HG03378 (cell line): Measurements from ENCODE around the gene SYN1.
"Not testable (repeated sequence)": the region's sequence is repeated elsewhere in the genome, so short reads cannot be mapped to it uniquely, and the experiment has no call there.

Source experiments
- ATAC-seq: cut with Tn5 transposase; IDR thresholded peaks from one replicate; pipeline ENCODE4 v1.9.1; 2021; ENCODE audit warnings: mild to moderate bottlenecking, moderate library complexity; ENCODE audit not compliant: unreplicated experiment

The SYN1 gene

GRCh38 chrX:47603125-47603524 lies 16.5 kb downstream of the SYN1 start:
- ATAC-seq, result not testable (repeated sequence)

DNA sequence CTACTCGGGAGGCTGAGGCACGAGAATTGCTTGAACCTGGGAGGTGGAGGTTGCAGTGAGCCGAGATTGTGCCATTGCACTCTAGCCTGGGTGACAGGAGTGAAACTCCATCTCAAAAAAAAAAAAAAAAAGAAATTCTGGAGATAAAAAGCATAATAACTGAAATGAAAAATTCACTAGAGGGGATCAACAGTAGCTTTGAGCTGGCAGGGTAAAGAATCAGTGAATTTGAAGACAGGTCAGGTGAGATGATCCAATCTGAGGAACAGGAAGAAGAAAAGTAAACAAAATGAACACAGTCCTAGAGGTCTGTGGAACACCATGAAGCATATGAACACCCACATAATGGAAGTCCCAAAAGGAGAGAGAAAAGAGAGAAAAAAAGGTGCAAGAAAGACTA lies 22.4 kb downstream of the SYN1 start:
- ATAC-seq, result no peak

GRCh38 chrX:47596256-47596655 lies 23.4 kb downstream of the SYN1 start:
- ATAC-seq, result no peak

- no peak for ATAC-seq
Observed at GRCh38 chrX:47595716-47596251, 23.9 kb downstream of the SYN1 start.

DNA sequence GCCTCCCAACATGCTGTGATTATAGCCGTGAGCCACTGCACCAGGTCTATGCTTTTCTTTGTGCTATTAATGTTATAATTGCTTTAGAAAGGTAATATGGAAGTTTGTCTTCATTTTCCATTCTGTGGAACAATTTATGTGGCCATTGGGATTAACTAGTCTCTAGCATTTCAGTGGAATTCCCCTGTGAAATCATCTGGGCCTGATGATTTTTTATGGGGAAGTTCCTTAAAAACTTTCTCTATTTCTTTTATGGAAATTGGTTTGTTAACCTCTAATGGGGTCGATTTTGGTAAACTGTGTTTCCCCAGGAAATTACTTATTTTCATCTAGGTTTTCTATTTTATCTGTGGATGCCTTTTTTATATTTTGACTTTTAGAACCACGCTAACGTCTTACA lies 26.1 kb downstream of the SYN1 start:
- no peak for ATAC-seq

DNA sequence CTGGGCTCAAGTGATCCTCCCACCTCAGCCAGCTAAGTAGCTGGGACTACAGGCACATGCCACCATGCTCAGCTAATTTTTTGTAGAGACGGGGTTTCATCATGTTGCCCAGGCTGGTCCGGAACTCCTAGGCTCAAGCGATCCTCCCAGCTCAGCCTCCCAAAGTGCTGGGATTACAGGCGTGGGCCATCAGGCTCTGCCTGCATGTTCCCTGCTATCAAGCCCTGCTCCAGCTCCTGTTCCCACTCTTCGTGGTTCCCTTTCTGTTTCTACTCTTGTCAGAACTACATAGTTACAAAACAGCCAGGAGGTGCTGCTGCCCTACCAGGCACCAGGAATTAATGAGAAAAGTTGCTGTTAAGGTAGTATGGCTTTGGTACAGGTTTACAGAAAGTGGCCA lies 28.7 kb downstream of the SYN1 start:
- ATAC-seq, result no peak

GRCh38 chrX:47587906-47588735 lies 31.5 kb downstream of the SYN1 start:
- ATAC-seq, result no peak

- no peak for ATAC-seq
Observed at GRCh38 chrX:47587091-47587891, 32.4 kb downstream of the SYN1 start.

DNA sequence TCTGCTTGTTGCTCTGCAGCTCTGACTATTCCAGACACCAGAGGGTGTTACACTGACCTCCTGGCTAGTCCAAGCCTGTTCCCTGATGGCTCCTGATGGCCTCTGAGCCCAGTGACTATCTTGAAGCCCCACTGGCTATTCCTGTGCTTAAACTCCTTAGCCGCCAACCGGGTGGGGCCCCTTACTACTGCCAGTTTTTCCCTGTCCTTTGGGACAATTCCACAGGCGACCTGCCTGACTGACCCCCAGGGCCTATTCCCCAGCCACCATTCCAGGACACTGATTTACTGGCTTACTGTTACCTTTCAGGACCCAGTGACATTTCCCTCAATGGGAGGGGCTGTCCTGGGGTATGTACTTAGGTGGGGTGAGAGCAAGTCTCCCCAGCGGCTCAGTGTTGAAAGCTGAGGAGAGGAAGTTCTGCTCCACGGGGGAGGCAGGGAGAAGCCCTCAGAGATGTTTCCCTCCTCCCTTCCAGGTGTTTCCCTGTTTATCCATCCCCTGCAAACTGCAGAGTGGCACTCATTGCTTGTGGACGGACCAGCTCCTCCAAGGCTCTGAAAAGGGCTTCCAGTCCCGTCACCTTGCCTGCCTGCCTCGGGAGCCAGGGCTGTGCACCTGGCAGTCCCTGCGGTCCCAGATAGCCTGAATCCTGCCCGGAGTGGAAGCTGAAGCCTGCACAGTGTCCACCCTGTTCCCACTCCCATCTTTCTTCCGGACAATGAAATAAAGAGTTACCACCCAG lies 33.4 kb downstream of the SYN1 start:
- no peak for ATAC-seq

DNA sequence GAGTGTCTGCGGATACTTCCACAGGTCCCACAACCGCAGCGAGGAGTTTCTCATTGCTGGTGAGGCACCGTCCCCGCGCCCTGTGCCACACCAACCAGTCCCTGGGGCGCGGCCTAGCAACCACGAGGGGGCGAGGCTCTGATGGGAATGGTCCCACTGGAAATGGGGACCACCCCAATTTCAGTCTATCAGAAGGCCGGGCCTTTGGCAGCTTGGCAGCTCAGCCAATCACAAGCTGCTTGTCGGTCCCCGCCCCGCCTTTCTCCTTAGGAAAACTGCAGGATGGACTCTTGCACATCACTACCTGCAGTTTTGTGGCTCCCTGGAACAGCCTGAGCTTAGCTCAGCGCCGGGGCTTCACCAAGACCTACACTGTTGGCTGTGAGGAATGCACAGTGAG lies 34.4 kb downstream of the SYN1 start:
- ATAC-seq, result no peak

- no peak for ATAC-seq
Observed at GRCh38 chrX:47584714-47585113, 34.9 kb downstream of the SYN1 start.

DNA sequence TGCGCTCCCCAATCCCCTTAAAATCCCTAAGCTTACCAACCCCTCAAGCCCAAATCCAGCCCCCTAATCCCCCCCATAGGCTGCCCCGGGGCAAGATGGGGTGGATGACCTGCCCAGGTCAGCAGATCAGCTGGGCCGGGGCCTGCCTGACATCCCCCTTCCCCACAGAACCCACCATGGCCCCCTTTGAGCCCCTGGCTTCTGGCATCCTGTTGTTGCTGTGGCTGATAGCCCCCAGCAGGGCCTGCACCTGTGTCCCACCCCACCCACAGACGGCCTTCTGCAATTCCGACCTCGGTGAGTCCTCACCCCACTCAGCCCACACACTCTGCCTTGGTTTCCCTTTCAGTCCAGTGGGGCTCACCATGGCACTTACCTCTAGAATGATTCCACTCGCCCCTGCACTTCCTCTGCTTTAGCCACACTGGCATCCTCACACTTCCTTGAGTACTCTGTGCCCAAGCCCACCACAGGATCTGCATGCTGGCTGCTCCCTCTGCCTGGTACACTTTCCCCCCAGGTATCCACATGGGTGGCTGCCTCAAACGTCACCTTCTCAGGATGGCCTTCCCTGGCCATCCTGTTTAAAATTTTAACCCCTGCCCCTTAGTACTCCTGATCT lies 36.3 kb downstream of the SYN1 start:
- no peak for ATAC-seq

- ATAC-seq, result peak; percentile 83
Observed at GRCh38 chrX:47581731-47582647, 37.7 kb downstream of the SYN1 start, which contains the start of gene TIMP1. TSS of gene TIMP1 (plus strand) at chrX:47582436. CDS start at chrX:47583416, 980 bp downstream.

DNA sequence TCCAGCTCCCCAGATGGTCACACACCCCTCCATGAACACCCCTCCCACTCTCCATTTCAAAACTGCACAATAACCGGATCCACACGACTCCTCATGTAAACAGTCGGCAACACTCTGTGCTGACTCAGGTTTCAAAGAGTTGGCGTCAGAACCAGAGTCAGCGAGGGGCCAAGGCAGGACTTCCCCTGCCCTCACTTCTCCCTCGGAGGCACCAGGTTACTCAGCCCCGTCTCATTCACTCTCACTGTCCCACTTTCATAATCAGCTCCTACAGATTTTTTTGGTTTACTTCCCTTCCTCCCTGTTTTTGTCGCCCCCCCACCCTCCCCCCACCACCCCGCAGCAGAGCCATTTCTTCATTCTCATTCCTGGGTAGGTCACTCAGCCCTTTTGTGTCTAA lies 40.1 kb downstream of the SYN1 start:
- ATAC-seq, result no peak

DNA sequence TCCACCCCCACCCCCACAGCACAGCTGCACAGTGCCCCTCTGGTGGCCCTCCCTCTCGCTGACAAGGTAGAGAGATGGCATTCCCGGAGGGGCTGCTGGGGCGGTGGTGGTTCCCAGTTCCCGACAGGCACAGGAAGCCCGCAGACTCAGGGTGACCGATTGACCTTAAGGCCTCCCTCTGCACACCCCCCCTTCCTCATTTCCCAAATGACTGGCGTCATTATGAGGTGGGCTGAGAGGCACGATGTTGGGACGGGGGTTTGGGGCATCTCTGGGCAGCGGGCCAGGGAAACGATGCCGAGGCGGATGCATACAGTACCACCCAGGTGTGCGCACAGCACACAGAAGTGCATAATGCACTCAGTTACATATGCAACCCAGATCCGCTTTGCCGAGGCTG lies 41.0 kb downstream of the SYN1 start:
- no peak for ATAC-seq

DNA sequence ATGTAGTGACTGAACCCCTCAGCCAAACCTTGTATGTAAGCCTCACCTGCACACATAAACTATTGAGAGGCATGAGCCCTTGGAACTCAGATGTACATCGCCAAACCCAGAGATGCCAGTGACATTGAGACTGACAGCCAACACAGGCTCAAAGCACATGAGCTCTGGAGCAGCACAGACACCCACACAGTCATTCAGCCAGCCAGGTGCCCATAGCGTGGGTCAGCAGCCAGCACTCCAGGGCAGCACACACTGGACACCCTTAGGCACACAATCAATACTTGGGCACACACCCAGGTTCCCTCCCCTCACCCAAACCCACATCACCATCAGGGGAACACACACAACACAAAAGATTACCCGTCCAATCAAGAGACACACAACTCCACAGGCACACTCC lies 41.8 kb downstream of the SYN1 start:
- ATAC-seq, result no peak

DNA sequence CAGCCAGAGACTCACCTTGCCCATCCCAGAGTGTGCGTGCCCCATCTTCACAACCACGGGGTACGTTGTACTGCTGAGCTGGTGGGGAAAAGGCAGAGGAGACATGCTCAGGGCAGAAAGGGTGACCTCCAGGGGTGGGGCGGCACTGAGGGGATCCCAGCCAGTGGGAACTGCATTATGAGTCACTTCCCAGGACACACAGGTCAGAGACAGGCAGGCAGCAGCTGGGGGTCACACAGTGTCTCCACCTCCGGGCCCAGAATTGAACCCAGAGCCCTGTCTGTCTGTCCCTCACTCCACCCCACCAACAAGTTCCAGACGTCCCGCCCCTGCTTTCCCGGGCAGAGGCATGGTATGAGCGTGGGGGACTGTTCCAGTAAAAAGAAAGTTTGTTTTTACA lies 42.2 kb downstream of the SYN1 start:
- no peak for ATAC-seq

DNA sequence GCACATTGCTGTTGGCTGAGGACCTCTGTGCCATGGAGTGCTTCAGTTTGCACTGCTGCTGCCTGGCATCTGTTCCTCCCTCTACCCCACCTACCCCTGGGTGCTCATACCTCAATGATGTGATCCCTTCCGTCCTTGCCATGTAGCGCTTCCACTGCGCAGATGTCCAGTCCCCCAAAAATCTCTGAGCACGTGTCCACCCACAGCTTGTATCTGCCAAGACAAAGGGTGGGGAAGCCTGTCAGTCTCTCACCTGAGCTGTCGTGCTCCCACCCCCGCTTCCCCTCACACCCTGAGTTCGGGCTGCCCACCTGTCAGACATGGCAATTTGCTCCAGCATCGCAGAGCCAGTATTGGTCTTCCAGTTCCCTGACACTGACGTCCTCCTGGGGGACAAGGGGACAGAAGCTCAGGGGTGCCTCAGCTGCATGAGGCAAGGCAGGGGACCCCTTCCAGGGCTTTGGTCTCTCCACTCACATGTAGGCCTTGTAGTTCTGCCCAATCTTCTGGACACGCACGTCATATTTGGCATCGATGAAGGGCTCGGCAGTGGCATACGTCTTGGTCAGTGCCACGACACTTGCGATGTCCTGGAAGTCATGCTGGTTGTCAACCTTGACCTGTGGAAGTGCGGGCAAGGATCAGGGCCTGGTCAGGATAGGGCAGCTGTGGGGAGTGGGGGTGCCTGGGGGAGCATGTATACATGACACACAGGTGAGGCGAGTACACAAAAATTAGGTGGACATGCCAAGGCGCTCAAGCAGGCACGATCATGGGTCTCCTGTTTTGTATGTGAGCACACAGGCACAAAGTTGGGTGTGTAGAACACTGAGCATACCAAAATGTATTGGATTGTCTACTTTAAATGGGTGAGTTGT lies 43.4 kb downstream of the SYN1 start:
- ATAC-seq, result no peak
